Measurements from ENCODE around the gene OR56B4. TPM values are rescaled to one million over a fixed set of nuclear protein-coding genes. Genes with fewer than 3 reads are reported as not detected.
"Not testable (repeated sequence)": the region's sequence is repeated elsewhere in the genome, so short reads cannot be mapped to it uniquely, and the experiment has no call there.

The OR56B4 gene
- total RNA-seq (2021; ENCODE audit: unreplicated experiment), result not detected
- polyA plus RNA-seq (2012; ENCODE audit: insufficient read length), result not detected
- not detected for Bru-seq, nascent RNA
- BruChase-seq, experiment 1, labeled RNA remaining after a 2-hour chase, result not detected
- BruChase-seq, experiment 2, labeled RNA remaining after a 6-hour chase, result not detected
- long read RNA-seq, result 0 reads

- H3K4me3 ChIP-seq (ENCODE audit: low read depth in 2 of 2, low read length in 2 of 2); DNase-seq (ENCODE audit: low read depth, low spot score); POLR2A ChIA-PET; in situ Hi-C loops (cut with HindIII; ENCODE audit: low pct_unique_long_range_greater_than_20kb, low sequenced_read_pairs); H3K36me3 ChIP-seq (ENCODE audit: control insufficient read depth, insufficient read depth, low read length); BruUV-seq (replicated peaks); H3K27me3 ChIP-seq (ENCODE audit: control insufficient read depth, insufficient read depth, low read length); intact Hi-C loops (cut with micrococcal nuclease; ENCODE audit: unreplicated experiment); CTCF ChIA-PET; H3K27ac ChIP-seq (ENCODE audit: low read length); H3K9me3 ChIP-seq (ENCODE audit: control insufficient read depth, insufficient read depth, low read depth, low read length); H3K4me1 ChIP-seq (ENCODE audit: control insufficient read depth, insufficient read depth, low read length); ATAC-seq: not testable (repeated sequence)
These were observed at the start of gene OR56B4 for GRCh38 chr11:6107384-6107783. OR56B4 (plus strand) TSS chr11:6107684; CDS start chr11:6107779, 95 bp downstream.

- H3K36me3 ChIP-seq (ENCODE audit: control insufficient read depth, insufficient read depth, low read length), result no peaks in the 10 kb centered on the region
- no peaks in the 10 kb centered on the region for H3K9me3 ChIP-seq (ENCODE audit: control insufficient read depth, insufficient read depth, low read depth, low read length)
- peaks cover 25% of the 10 kb centered on the region for H3K27me3 ChIP-seq (ENCODE audit: control insufficient read depth, insufficient read depth, low read length)
- in situ Hi-C loops (cut with HindIII; ENCODE audit: low pct_unique_long_range_greater_than_20kb, low sequenced_read_pairs) (no loop called here), intact Hi-C loops (cut with micrococcal nuclease; ENCODE audit: unreplicated experiment) (no loop called here)
- ATAC-seq, result no peak
- no peak overlapping the region for H3K4me3 ChIP-seq (ENCODE audit: low read depth in 2 of 2, low read length in 2 of 2)
- no peak for DNase-seq (ENCODE audit: low read depth, low spot score)
- POLR2A ChIA-PET, result no interaction called here
- H3K27ac ChIP-seq (ENCODE audit: low read length), result no peak overlapping the region
- no peak for TF ChIP-seq TCF7L2 (IDR thresholded peaks at IDR 0.05; ENCODE audit: low read depth, low read length)
- no peak for TF ChIP-seq SIN3A (IDR thresholded peaks at IDR 0.05; ENCODE audit: borderline replicate concordance, insufficient read depth, low read depth, low read length)
- TF ChIP-seq POLR2AphosphoS5 (IDR thresholded peaks at IDR 0.05; ENCODE audit: low read depth, low read length), result no peak
- TF ChIP-seq REST (IDR thresholded peaks at IDR 0.05; ENCODE audit: insufficient read depth in 1 of 2, low read depth in 2 of 2, low read length in 1 of 2), result no peak
- TF ChIP-seq CTCF (IDR thresholded peaks at IDR 0.05), result no peak
- no peaks in the 10 kb centered on the region for H3K4me1 ChIP-seq (ENCODE audit: control insufficient read depth, insufficient read depth, low read length)
- no TSS peak for BruUV-seq (replicated peaks)
- CTCF ChIA-PET, result no interaction called here
These were observed 46.0 kb upstream of the OR56B4 start for GRCh38 chr11:6061475-6061874.

GRCh38 chr11:6062691-6063358, 44.7 kb upstream of the OR56B4 start:
- ATAC-seq, result no peak
- POLR2A ChIA-PET, result no interaction called here

More at GRCh38 chr11:6062691-6063358, 44.7 kb upstream of the OR56B4 start:
- CTCF ChIA-PET, result no interaction called here
- no TSS peak for BruUV-seq (replicated peaks)
- TF ChIP-seq TCF7L2 (IDR thresholded peaks at IDR 0.05; ENCODE audit: low read depth, low read length) (no peak), REST (IDR thresholded peaks at IDR 0.05; ENCODE audit: insufficient read depth in 1 of 2, low read depth in 2 of 2, low read length in 1 of 2) (no peak), SIN3A (IDR thresholded peaks at IDR 0.05; ENCODE audit: borderline replicate concordance, insufficient read depth, low read depth, low read length) (no peak), POLR2AphosphoS5 (IDR thresholded peaks at IDR 0.05; ENCODE audit: low read depth, low read length) (no peak), CTCF (IDR thresholded peaks at IDR 0.05) (no peak)
- Histone ChIP-seq H3K27me3 (ENCODE audit: control insufficient read depth, insufficient read depth, low read length) (peaks cover 23% of the 10 kb centered on the region), H3K4me1 (ENCODE audit: control insufficient read depth, insufficient read depth, low read length) (no peaks in the 10 kb centered on the region), H3K36me3 (ENCODE audit: control insufficient read depth, insufficient read depth, low read length) (no peaks in the 10 kb centered on the region), H3K27ac (ENCODE audit: low read length) (no peak overlapping the region), H3K4me3 (ENCODE audit: low read depth in 2 of 2, low read length in 2 of 2) (no peak overlapping the region), H3K9me3 (ENCODE audit: control insufficient read depth, insufficient read depth, low read depth, low read length) (no peaks in the 10 kb centered on the region)
- no peak for DNase-seq (ENCODE audit: low read depth, low spot score)
- in situ Hi-C loops (cut with HindIII; ENCODE audit: low pct_unique_long_range_greater_than_20kb, low sequenced_read_pairs) (no loop called here), intact Hi-C loops (cut with micrococcal nuclease; ENCODE audit: unreplicated experiment) (no loop called here)
